Activated naive CD4-positive, alpha-beta T cell treated with anti-CD3 and anti-CD28 coated beads, Interleukin-2, amount 50 U/mL, for 72 hours (primary cell): ENCODE measurements around the gene HACD2. TPM values are rescaled to one million over a fixed set of nuclear protein-coding genes. Genes with fewer than 3 reads are reported as not detected.
A peak's percentile ranks its signal among the peaks of the same experiment; 100 is the strongest.

Experiments
- ATAC-seq, 2 donors: fragments of 150-1000 bp; cut with Tn5 transposase; 2 replicates each; pipeline ENCODE4 v1.10.0; 2021; ENCODE audit warnings: mild to moderate bottlenecking in 2 of 2, moderate library complexity in 2 of 2
- DNase-seq, 2 donors: peaks; one replicate each; pipeline ENCODE4 v3.0.0; 2021 to 2022; ENCODE audit warnings: low spot score in 2 of 2
- H3K27ac Mint-ChIP-seq, 2 donors: one replicate each; pipeline ENCODE4 v1.8.0; 2022; ENCODE audit warnings: mild to moderate bottlenecking in 2 of 2, mixed read lengths in 2 of 2
- H3K36me3 Mint-ChIP-seq, 2 donors: one replicate each; pipeline ENCODE4 v1.8.0; 2022; ENCODE audit warnings: mixed read lengths in 2 of 2
- H3K9me3 Mint-ChIP-seq, 2 donors: one replicate each; pipeline ENCODE4 v1.8.0; 2022; ENCODE audit warnings: mixed read lengths in 2 of 2
- total RNA-seq, 2 donors: library from RNA; stranded (reverse); gene quantifications; one replicate each; pipeline ENCODE4 v1.2.3, GENCODE V29; 2022

HACD2 gene
- total RNA-seq, 2 donors from 2014 or later: 21.7 to 25.5 TPM

DNA sequence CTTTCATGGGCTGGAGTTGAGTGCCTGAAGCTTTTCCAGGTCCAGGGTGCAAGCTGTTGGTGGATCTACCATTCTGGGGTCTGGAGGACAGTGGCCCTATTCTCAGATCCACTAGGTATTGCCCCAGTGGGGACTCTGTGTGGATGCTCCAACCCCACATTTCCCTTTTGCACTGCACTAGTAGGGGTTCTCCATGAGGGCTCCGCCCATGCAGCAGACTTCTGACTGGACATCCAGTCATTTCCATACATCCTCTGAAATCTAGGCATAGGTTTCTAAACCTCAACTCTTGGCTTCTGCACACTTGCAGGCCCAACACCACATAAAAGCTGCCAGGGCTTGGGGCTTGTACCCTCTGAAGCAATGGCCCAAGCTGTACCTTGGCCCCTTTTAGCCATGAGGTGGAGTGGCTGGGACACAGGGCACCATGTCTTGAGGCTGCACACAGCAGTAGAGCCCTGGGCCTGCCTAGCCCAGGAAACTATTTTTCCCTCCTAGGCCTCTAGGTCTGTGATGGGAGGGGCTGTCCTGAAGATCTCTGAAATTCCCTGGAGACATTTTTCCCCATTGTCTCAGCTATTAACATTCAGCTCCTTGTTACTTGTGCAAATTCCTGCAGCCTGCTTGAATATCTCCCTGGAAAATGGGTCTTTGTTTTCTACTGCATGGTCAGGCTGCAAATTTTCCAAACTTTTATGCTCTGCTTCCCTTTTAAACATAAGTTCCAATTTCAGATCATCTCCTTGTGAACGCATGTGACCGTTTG is 6.0 kb upstream of the HACD2 start:
- peaks cover 44 to 50% of the 10 kb centered on the region in 2 donors for H3K36me3 Mint-ChIP-seq
- H3K9me3 Mint-ChIP-seq: peaks cover 13 to 14% of the 10 kb centered on the region in 2 donors
- DNase-seq (no peak), ATAC-seq (no peak)
- no peak overlapping the region for H3K27ac Mint-ChIP-seq

DNA sequence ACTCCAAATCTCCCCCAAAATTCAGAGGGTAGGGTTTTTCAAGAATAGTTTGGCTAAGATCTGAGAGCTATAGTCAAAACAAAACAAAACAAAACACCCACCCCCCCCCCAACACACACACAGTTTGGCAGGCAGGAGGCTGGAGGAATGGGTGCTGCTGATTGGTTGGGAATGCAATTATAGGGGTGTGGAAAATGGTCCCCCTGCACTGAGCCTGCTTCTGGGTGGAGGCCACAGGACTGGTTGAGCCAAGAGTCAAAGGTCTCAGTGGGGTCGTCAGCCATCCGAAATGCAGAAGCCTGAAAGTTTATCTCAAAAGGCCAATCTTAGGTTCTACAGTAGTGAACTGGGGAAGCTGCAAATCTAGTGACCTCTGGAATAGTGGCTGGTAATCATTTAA is 2.5 kb upstream of the HACD2 start:
- no peak for ATAC-seq
- peaks cover 37 to 45% of the 10 kb centered on the region in 2 donors for H3K36me3 Mint-ChIP-seq
- H3K27ac Mint-ChIP-seq: no peak overlapping the region
- peaks cover 13 to 14% of the 10 kb centered on the region in 2 donors for H3K9me3 Mint-ChIP-seq
- no peak for DNase-seq

- Mint-ChIP-seq H3K36me3 (peaks cover 33 to 43% of the 10 kb centered on the region in 2 donors), H3K27ac (no peak overlapping the region), H3K9me3 (peaks cover 13 to 14% of the 10 kb centered on the region in 2 donors)
- ATAC-seq (no peak), DNase-seq (no peak)
Observed at GRCh38 chr3:123586968-123587367, 2.1 kb upstream of the HACD2 start.

DNA sequence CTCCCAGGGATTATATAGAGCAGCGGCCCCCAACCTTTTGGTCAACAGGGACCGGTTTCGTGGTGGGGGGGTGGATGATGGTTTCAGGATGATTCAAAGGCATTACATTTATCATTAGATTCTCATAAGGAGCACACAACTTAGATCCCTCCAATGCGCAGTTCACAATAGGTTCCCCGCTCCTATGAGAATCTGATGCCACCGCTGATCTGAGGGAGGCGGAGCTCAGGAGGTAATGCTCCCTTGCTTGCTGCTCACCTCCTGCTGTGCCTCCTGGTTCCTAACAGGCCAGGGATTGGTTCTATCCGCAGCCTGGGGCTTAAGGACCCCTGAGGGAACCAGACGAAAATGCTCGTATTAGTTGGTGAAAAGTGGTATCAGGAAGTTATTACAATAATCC is 1.3 kb upstream of the HACD2 start:
- DNase-seq: peak; percentile 41 to 58
- ATAC-seq: peak in 1 of 2 donors; percentile 27
- peaks cover 6 to 7% of the 10 kb centered on the region in 2 donors for H3K9me3 Mint-ChIP-seq

DNA sequence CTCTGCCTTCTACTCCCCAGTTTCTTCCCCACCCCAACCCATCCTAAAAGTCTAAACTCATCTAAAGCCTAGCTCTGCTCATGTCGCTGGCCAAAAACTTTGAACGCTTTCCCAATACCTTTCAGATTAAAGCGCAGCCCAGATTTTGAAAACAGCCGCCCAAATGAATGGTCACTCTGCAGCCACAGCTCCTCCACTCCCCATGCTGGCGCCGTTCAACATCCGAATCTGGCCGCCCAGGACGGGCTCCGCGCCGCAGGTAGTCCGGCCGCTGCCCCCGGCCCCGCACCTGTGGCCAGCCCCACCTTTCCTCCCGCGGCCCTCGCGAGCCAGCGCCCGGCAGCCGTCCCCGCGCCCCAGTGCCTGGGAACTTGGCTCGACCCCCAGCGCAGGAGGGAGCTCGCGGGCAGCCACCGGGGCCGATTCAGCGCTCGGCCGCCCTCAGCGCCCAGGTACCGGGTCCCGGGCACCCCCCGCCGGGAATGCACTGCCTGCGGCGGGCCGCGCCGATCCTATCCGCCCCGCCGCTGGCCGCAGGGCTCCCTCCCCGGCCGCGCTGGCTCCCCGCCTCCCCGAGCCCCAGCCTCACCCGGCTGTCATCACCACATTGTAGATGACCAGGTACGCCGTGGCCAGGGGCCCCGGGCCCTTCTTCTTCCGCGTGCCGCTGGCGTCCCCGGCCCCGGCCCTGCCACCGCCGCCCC is 417 bp downstream of the HACD2 start:
- H3K27ac Mint-ChIP-seq: peak overlapping the region in 1 of 2 donors; percentile 88

More for the DNA sequence above, 1.3 kb upstream of the HACD2 start:
- H3K36me3 Mint-ChIP-seq: peaks cover 24 to 43% of the 10 kb centered on the region in 2 donors
- H3K27ac Mint-ChIP-seq: no peak overlapping the region

GRCh38 chr3:123583561-123583960 is 1.3 kb downstream of the HACD2 start:
- Mint-ChIP-seq H3K9me3 (no peaks in the 10 kb centered on the region), H3K27ac (no peak overlapping the region), H3K36me3 (peaks cover 4 to 19% of the 10 kb centered on the region in 2 donors)
- ATAC-seq: no peak
- DNase-seq: no peak

More for the DNA sequence above, 417 bp downstream of the HACD2 start:
- ATAC-seq (peak; percentile 45 to 49), DNase-seq (no peak)
- H3K36me3 Mint-ChIP-seq: peaks cover 8 to 28% of the 10 kb centered on the region in 2 donors
- H3K9me3 Mint-ChIP-seq: no peaks in the 10 kb centered on the region

- Mint-ChIP-seq H3K36me3 (peaks cover 0 to 10% of the 10 kb centered on the region in 2 donors), H3K9me3 (no peaks in the 10 kb centered on the region), H3K27ac (no peak overlapping the region)
- no peak for DNase-seq
- no peak for ATAC-seq
Observed at GRCh38 chr3:123582315-123582714, 2.5 kb downstream of the HACD2 start.

GRCh38 chr3:123576122-123576521 is 8.7 kb downstream of the HACD2 start:
- peak; percentile 46 to 72 for ATAC-seq
- no peak for DNase-seq
- H3K9me3 Mint-ChIP-seq: no peaks in the 10 kb centered on the region
- peaks cover 5 to 7% of the 10 kb centered on the region in 2 donors for H3K36me3 Mint-ChIP-seq
- peak overlapping the region; percentile 53 to 88 for H3K27ac Mint-ChIP-seq

DNA sequence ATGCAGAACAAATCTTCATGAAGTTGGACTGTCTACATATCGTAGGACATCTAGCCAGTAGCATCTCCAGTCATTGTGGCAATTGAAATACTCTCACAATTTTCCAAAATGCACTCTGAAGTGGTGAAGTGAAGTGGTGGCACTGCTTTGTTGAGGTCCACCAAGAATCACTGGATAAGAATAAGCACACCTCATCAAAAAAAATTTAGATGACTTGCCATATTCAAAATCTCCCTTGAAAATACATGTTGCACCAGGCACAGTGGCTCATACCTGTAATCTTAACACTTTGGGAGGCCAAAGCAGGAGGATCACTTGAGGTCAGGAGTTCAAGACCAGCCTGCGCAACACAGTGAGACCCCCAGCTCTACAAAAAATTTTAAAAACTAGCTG is 12.9 kb downstream of the HACD2 start:
- Mint-ChIP-seq H3K36me3 (peaks cover 4 to 5% of the 10 kb centered on the region in 2 donors), H3K27ac (no peak overlapping the region)
- ATAC-seq: no peak

GRCh38 chr3:123571264-123571972 is 13.4 kb downstream of the HACD2 start:
- no peak for DNase-seq
- Mint-ChIP-seq H3K9me3 (no peaks in the 10 kb centered on the region), H3K36me3 (peaks cover 0 to 2% of the 10 kb centered on the region in 2 donors)

More for the DNA sequence above, 12.9 kb downstream of the HACD2 start:
- no peak for DNase-seq
- no peaks in the 10 kb centered on the region for H3K9me3 Mint-ChIP-seq

DNA sequence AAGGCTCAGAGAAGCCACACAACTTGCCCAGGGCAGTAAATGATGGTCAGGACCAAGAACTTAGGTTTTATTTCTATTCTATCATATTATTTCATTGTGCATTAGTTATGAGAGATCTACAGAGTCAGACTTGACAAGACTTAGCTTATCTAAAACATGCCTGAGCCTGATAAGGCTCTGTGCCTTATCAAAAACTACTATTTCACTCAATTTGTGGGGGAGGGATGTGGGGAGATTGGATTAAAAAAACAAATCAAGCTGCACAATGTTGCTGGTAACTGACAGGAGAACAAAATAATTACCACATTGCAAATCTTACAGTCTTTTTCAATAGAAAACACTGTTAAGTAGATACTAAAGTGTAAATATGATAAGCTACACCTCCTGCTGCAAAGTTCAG is 16.0 kb downstream of the HACD2 start:
- H3K36me3 Mint-ChIP-seq: no peaks in the 10 kb centered on the region
- no peaks in the 10 kb centered on the region for H3K9me3 Mint-ChIP-seq
- DNase-seq: no peak
- no peak overlapping the region for H3K27ac Mint-ChIP-seq
- no peak for ATAC-seq

More at GRCh38 chr3:123571264-123571972, 13.4 kb downstream of the HACD2 start:
- H3K27ac Mint-ChIP-seq: no peak overlapping the region
- no peak for ATAC-seq

DNA sequence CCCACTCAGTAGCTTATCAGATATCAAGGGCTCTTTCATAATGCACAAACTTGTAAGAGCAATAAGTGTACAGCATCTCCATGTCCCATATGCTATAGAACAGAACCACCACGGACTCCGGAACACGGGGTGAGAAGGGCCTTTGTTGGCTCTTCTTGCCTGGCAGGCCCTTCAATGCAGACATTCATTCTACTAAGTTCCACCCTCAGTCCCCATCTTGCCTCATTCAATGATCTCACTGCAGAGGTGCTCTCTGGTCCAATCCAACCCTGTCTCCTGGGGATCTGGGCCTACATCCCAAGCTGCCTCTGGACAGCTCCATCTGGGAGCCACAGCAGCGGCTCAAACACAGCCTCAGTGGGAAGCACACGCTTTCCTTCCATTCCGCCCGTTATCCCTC is 16.8 kb downstream of the HACD2 start:
- Mint-ChIP-seq H3K36me3 (no peaks in the 10 kb centered on the region), H3K9me3 (no peaks in the 10 kb centered on the region), H3K27ac (no peak overlapping the region)
- DNase-seq (no peak), ATAC-seq (no peak)

- DNase-seq: no peak
- Mint-ChIP-seq H3K9me3 (no peaks in the 10 kb centered on the region), H3K27ac (peak overlapping the region in 1 of 2 donors; percentile 80), H3K36me3 (no peaks in the 10 kb centered on the region)
- ATAC-seq: no peak
Observed at GRCh38 chr3:123564056-123564455, 20.8 kb downstream of the HACD2 start.

GRCh38 chr3:123562547-123562946 is 22.3 kb downstream of the HACD2 start:
- no peaks in the 10 kb centered on the region for H3K36me3 Mint-ChIP-seq
- ATAC-seq: peak in 1 of 2 donors; percentile 71
- peak overlapping the region in 1 of 2 donors; percentile 49 for H3K27ac Mint-ChIP-seq
- no peak for DNase-seq
- no peaks in the 10 kb centered on the region for H3K9me3 Mint-ChIP-seq

- DNase-seq (no peak), ATAC-seq (no peak)
- H3K36me3 Mint-ChIP-seq: no peaks in the 10 kb centered on the region
- no peaks in the 10 kb centered on the region for H3K9me3 Mint-ChIP-seq
- no peak overlapping the region for H3K27ac Mint-ChIP-seq
Observed at GRCh38 chr3:123561188-123561587, 23.7 kb downstream of the HACD2 start.

- DNase-seq: peak in 1 of 2 donors; percentile 35
- Mint-ChIP-seq H3K36me3 (peaks cover 14 to 16% of the 10 kb centered on the region in 2 donors), H3K9me3 (peaks cover 0 to 10% of the 10 kb centered on the region in 2 donors), H3K27ac (no peak overlapping the region)
- ATAC-seq: peak in 1 of 2 donors; percentile 15
Observed at GRCh38 chr3:123559040-123559861, 25.6 kb downstream of the HACD2 start.
